ENCODE results near the gene ZNF888. TPM values are rescaled to one million over a fixed set of nuclear protein-coding genes. Genes with fewer than 3 reads are reported as not detected.
"Not testable (repeated sequence)": the region's sequence is repeated elsewhere in the genome, so short reads cannot be mapped to it uniquely, and the experiment has no call there.

Gene ZNF888
- total RNA-seq, 1 experiment from 2014 or later: 4.1 TPM

- no peak for DNase-seq (ENCODE audit: extremely low read depth, low read depth)
Observed at GRCh38 chr19:52889931-52890330, 33.3 kb downstream of the ZNF888 start.

- DNase-seq (ENCODE audit: extremely low read depth, low read depth): no peak
Observed at GRCh38 chr19:52889076-52889475, 34.2 kb downstream of the ZNF888 start.

GRCh38 chr19:52880895-52881389 is 42.3 kb downstream of the ZNF888 start:
- DNase-seq (ENCODE audit: extremely low read depth, low read depth): no peak

GRCh38 chr19:52872996-52873395 is 50.2 kb downstream of the ZNF888 start:
- DNase-seq (ENCODE audit: extremely low read depth, low read depth): not testable (repeated sequence)

- DNase-seq (ENCODE audit: extremely low read depth, low read depth): no peak
Observed at GRCh38 chr19:52871466-52871865, 51.8 kb downstream of the ZNF888 start.

GRCh38 chr19:52868031-52868430 is 55.2 kb downstream of the ZNF888 start:
- DNase-seq (ENCODE audit: extremely low read depth, low read depth): not testable (repeated sequence)

- DNase-seq (ENCODE audit: extremely low read depth, low read depth): peak; percentile 21
Observed at GRCh38 chr19:52857378-52858191, 65.6 kb downstream of the ZNF888 start, which contains the start of gene ZNF468. TSS of gene ZNF468 (minus strand) at chr19:52857619. CDS start at chr19:52854272, 3,347 bp downstream.

GRCh38 chr19:52856540-52857377 is 66.5 kb downstream of the ZNF888 start:
- not testable (repeated sequence) for DNase-seq (ENCODE audit: extremely low read depth, low read depth)

Small RNAs within 50 kb of the gene (small RNA-seq; reads per million reads assigned to genes)
- gene ZNF320: 0.04 to 0.06 reads per million in 2 experiments

Other genes with a start within 250 kb of the ZNF888 start
- gene ZNF611, start 188.4 kb downstream of the ZNF888 start, total RNA-seq (2014; rRNA removed; shearing (Covaris generic)): 8.2 and 10.5 TPM in 2 replicates
- gene ZNF600, start 136.6 kb downstream of the ZNF888 start, total RNA-seq (2014; rRNA removed; shearing (Covaris generic)): 5.7 and 7.9 TPM in 2 replicates
- 20.0 and 24.0 TPM in 2 replicates for gene ZNF28, start 101.8 kb downstream of the ZNF888 start, total RNA-seq (2014; rRNA removed; shearing (Covaris generic))
- gene ZNF468, start 65.8 kb downstream of the ZNF888 start, total RNA-seq (2014; rRNA removed; shearing (Covaris generic)): 31.3 and 32.8 TPM in 2 replicates
- 2.3 and 4.8 TPM in 2 replicates for gene ZNF320, start 25.8 kb downstream of the ZNF888 start, total RNA-seq (2014; rRNA removed; shearing (Covaris generic))
- gene ZNF816, start 39.5 kb upstream of the ZNF888 start, total RNA-seq (2014; rRNA removed; shearing (Covaris generic)): 5.1 and 6.9 TPM in 2 replicates
- not detected in 2 replicates for gene ERVV-1, start 90.5 kb upstream of the ZNF888 start, total RNA-seq (2014; rRNA removed; shearing (Covaris generic))
- not detected in 2 replicates for gene ERVV-2, start 121.3 kb upstream of the ZNF888 start, total RNA-seq (2014; rRNA removed; shearing (Covaris generic))
- gene ZNF160, start 180.0 kb upstream of the ZNF888 start, total RNA-seq (2014; rRNA removed; shearing (Covaris generic)): 11.9 and 14.9 TPM in 2 replicates
- gene ZNF415, start 209.5 kb upstream of the ZNF888 start, total RNA-seq (2014; rRNA removed; shearing (Covaris generic)): not detected in 2 replicates
- gene ZNF347, start 235.6 kb upstream of the ZNF888 start, total RNA-seq (2014; rRNA removed; shearing (Covaris generic)): 1.3 and 2.0 TPM in 2 replicates